RWPE1 (cell line): ENCODE data around the gene AIM2.

Experiments used
- CTCF ChIA-PET: fragments of 350-600 bp; sonication (Branson Sonifier 250); formaldehyde crosslinking; extraction: SDS; loops from one replicate; lab custom pipeline; 2021; lab: Yijun Ruan, JAX
- POLR2A ChIA-PET: fragments of 400-600 bp; formaldehyde crosslinking; extraction: SDS; loops from one replicate; lab custom pipeline; 2020; ENCODE audit warnings: antibody characterized with exemption; ENCODE audit not compliant: low non-redundant PET; lab: Yijun Ruan, JAX
- DNase-seq: peaks from one replicate; pipeline ENCODE4 v3.0.0; 2012; ENCODE audit warnings: low spot score
- H3K27ac ChIP-seq: fragments of 450-650 bp; 2 replicates; pipeline ENCODE4 v1.5.1; 2017
- CTCF ChIP-seq: fragments of 450-650 bp; conservative IDR thresholded peaks from 2 replicates; pipeline ENCODE4 v1.5.1; 2017; ENCODE audit warnings: low read depth, mild to moderate bottlenecking

AIM2 gene

GRCh38 chr1:159100589-159100988, 24.0 kb upstream of the AIM2 start:
- CTCF ChIA-PET = no interaction called here
- H3K27ac ChIP-seq = no peak overlapping the region
- POLR2A ChIA-PET = no interaction called here
- no peak for DNase-seq
- no peak for TF ChIP-seq CTCF

GRCh38 chr1:159098596-159098995, 22.0 kb upstream of the AIM2 start:
- DNase-seq = no peak
- TF ChIP-seq CTCF = no peak
- POLR2A ChIA-PET = no interaction called here
- CTCF ChIA-PET = interaction anchor here (0.5 kb wide), 1 partner anchor 899 kb away, joined by 5 read pairs; no protein-coding TSS in a partner anchor
- H3K27ac ChIP-seq = no peak overlapping the region

- CTCF ChIA-PET = interaction anchor here (0.6 kb wide), 1 partner anchor 930 kb away, joined by 7 read pairs; no protein-coding TSS in a partner anchor
- no peak for TF ChIP-seq CTCF
- POLR2A ChIA-PET = no interaction called here
- H3K27ac ChIP-seq = peak overlapping the region; percentile 85
- peak; percentile 43 for DNase-seq
Observed at GRCh38 chr1:159092036-159092760, 15.6 kb upstream of the AIM2 start.

- POLR2A ChIA-PET = no interaction called here
- TF ChIP-seq CTCF = no peak
- CTCF ChIA-PET = interaction anchor here (0.6 to 1.5 kb wide), 2 partner anchors 20 to 37 kb away, joined by 4 read pairs; no protein-coding TSS in a partner anchor
- H3K27ac ChIP-seq = 0 out of 2 replicates have a peak overlapping the region, but pooled peaks have one; percentile 1
- peak; percentile 57 for DNase-seq
Observed at GRCh38 chr1:159091607-159092031, 15.1 kb upstream of the AIM2 start.

- CTCF ChIA-PET = interaction anchor here (0.6 to 1.5 kb wide), 2 partner anchors 19 to 37 kb away, joined by 4 read pairs; no protein-coding TSS in a partner anchor
- peak; percentile 16 for DNase-seq
- TF ChIP-seq CTCF = no peak
- 0 out of 2 replicates have a peak overlapping the region, but pooled peaks have one; percentile 1 for H3K27ac ChIP-seq
- POLR2A ChIA-PET = no interaction called here
Observed at GRCh38 chr1:159091180-159091560, 14.6 kb upstream of the AIM2 start.

- no peak for TF ChIP-seq CTCF
- CTCF ChIA-PET = interaction anchor here (0.6 to 1.5 kb wide), 2 partner anchors 18 to 36 kb away, joined by 4 read pairs; no protein-coding TSS in a partner anchor
- DNase-seq = peak; percentile 13
- H3K27ac ChIP-seq = no peak overlapping the region
- POLR2A ChIA-PET = no interaction called here
Observed at GRCh38 chr1:159090286-159091179, 14.0 kb upstream of the AIM2 start.
